SK-N-SH treated with all-trans-retinoic acid at 6 μM for 48 hours (cell line): ENCODE measurements around the gene RASL11B.

ENCODE experiments used
- ATAC-seq: fragments of 200-7000 bp; cut with Tn5 transposase; 3 replicates; pipeline ENCODE4 v1.9.1; 2020; ENCODE audit warnings: mild to moderate bottlenecking, moderate library complexity
- ARNTL ChIP-seq: fragments of 450-650 bp; formaldehyde crosslinking; IDR thresholded peaks from 2 replicates; pipeline ENCODE4 v1.5.0; 2020; ENCODE audit warnings: low read depth, mild to moderate bottlenecking, moderate library complexity, borderline replicate concordance
- BACH2 ChIP-seq: fragments of 250-450 bp; sonication (Bioruptor Pico); IDR thresholded peaks from 2 replicates; pipeline ENCODE4 v1.9.0; 2021; ENCODE audit warnings: mild to moderate bottlenecking, borderline replicate concordance
- CREB5 ChIP-seq: fragments of 250-450 bp; sonication (Bioruptor Pico); IDR thresholded peaks from 2 replicates; pipeline ENCODE4 v1.5.1; 2020; ENCODE audit warnings: low read depth, mild to moderate bottlenecking, moderate library complexity
- CSDC2 ChIP-seq: fragments of 250-450 bp; sonication (Bioruptor Pico); IDR thresholded peaks from 2 replicates; pipeline ENCODE4 v1.5.0; 2020; ENCODE audit warnings: mild to moderate bottlenecking, moderate library complexity
- CSRNP3 ChIP-seq: fragments of 250-450 bp; sonication (Bioruptor Pico); IDR thresholded peaks from 2 replicates; pipeline ENCODE4 v1.5.1; 2021; ENCODE audit warnings: mild to moderate bottlenecking, moderate library complexity
- ESRRG ChIP-seq: fragments of 250-450 bp; sonication (Bioruptor Pico); IDR thresholded peaks from 2 replicates; pipeline ENCODE4 v1.6.1; 2021; ENCODE audit warnings: mild to moderate bottlenecking
- GLIS3 ChIP-seq: fragments of 250-450 bp; sonication (Bioruptor Pico); IDR thresholded peaks from 2 replicates; pipeline ENCODE4 v1.5.0; 2020; ENCODE audit warnings: mild to moderate bottlenecking, moderate library complexity
- ISL1 ChIP-seq: fragments of 250-450 bp; sonication (Bioruptor Pico); IDR thresholded peaks from 2 replicates; pipeline ENCODE4 v2.1.2; 2022; ENCODE audit warnings: mild to moderate bottlenecking, moderate library complexity
- PATZ1 ChIP-seq: fragments of 250-450 bp; sonication (Bioruptor Pico); IDR thresholded peaks from 2 replicates; pipeline ENCODE4 v1.8.0; 2020; ENCODE audit warnings: mild to moderate bottlenecking, moderate library complexity, borderline replicate concordance
- RARB ChIP-seq: fragments of 250-450 bp; sonication (Bioruptor Pico); IDR thresholded peaks from 2 replicates; pipeline ENCODE4 v1.8.0; 2021; ENCODE audit warnings: mild to moderate bottlenecking, moderate library complexity
- SNAI2 ChIP-seq: fragments of 250-450 bp; sonication (Bioruptor Pico); IDR thresholded peaks from 2 replicates; pipeline ENCODE4 v1.5.0; 2020; ENCODE audit warnings: mild to moderate bottlenecking, moderate library complexity
- TCF4 ChIP-seq: fragments of 250-450 bp; sonication (Bioruptor Pico); IDR thresholded peaks from 2 replicates; pipeline ENCODE4 v1.8.0; 2021; ENCODE audit warnings: mild to moderate bottlenecking, moderate library complexity, borderline replicate concordance
- TOX ChIP-seq: fragments of 250-450 bp; sonication (Bioruptor Pico); IDR thresholded peaks from 2 replicates; pipeline ENCODE4 v1.8.0; 2021; ENCODE audit warnings: mild to moderate bottlenecking, moderate library complexity, borderline replicate concordance
- TSHZ2 ChIP-seq: fragments of 250-450 bp; sonication (Bioruptor Pico); IDR thresholded peaks from 2 replicates; pipeline ENCODE4 v1.5.0; 2020; ENCODE audit warnings: mild to moderate bottlenecking, moderate library complexity
- ZC3H10 ChIP-seq: fragments of 250-450 bp; sonication (Bioruptor Pico); IDR thresholded peaks from 2 replicates; pipeline ENCODE4 v1.5.1; 2021; ENCODE audit warnings: mild to moderate bottlenecking, moderate library complexity
- ZFP3 ChIP-seq: fragments of 250-450 bp; sonication (Bioruptor Pico); IDR thresholded peaks from 2 replicates; pipeline ENCODE4 v1.5.0; 2020; ENCODE audit warnings: mild to moderate bottlenecking, moderate library complexity
- ZFP30 ChIP-seq: fragments of 450-650 bp; formaldehyde crosslinking; IDR thresholded peaks from 2 replicates; pipeline ENCODE4 v1.5.0; 2022; ENCODE audit warnings: mild to moderate bottlenecking, moderate library complexity
- ZNF565 ChIP-seq: fragments of 450-650 bp; formaldehyde crosslinking; conservative IDR thresholded peaks from 2 replicates; pipeline ENCODE4 v1.5.0; 2020; ENCODE audit warnings: low read depth, mild to moderate bottlenecking, moderate library complexity
- ZNF70 ChIP-seq: fragments of 450-650 bp; formaldehyde crosslinking; IDR thresholded peaks from 2 replicates; pipeline ENCODE4 v1.5.0; 2020; ENCODE audit warnings: mild to moderate bottlenecking, moderate library complexity
- ZNF8 ChIP-seq: fragments of 450-650 bp; formaldehyde crosslinking; IDR thresholded peaks from 2 replicates; pipeline ENCODE4 v1.5.0; 2020; ENCODE audit warnings: mild to moderate bottlenecking, moderate library complexity

Gene RASL11B

GRCh38 chr4:52873191-52873590 is 11.1 kb downstream of the RASL11B start:
- TF ChIP-seq ZFP3 (CRISPR knock-in tag) (no peak), CSDC2 (CRISPR knock-in tag) (no peak), SNAI2 (CRISPR knock-in tag) (no peak), GLIS3 (CRISPR knock-in tag) (no peak), CREB5 (no peak), ESRRG (CRISPR knock-in tag) (no peak)
- ATAC-seq: no peak

GRCh38 chr4:52873861-52874343 is 11.8 kb downstream of the RASL11B start:
- peak; percentile 41; the same call in 2 of the 3 replicates for ATAC-seq
- peak; percentile 38; the same call in 1 of the 2 replicates for TF ChIP-seq SNAI2 (CRISPR knock-in tag)
- TF ChIP-seq ISL1 (CRISPR knock-in tag): peak; percentile 96
- TF ChIP-seq PATZ1 (CRISPR knock-in tag): peak; percentile 54; the same call in 1 of the 2 replicates
- peak; percentile 17; the same call in 1 of the 2 replicates for TF ChIP-seq TCF4
- no peak for TF ChIP-seq ZFP30 (CRISPR knock-in tag)
- TF ChIP-seq BACH2: no peak
- peak; percentile 55 for TF ChIP-seq ZFP3 (CRISPR knock-in tag)

- ATAC-seq: no peak
- no peak for TF ChIP-seq ESRRG (CRISPR knock-in tag)
- no peak for TF ChIP-seq ZNF70 (CRISPR knock-in tag)
- TF ChIP-seq GLIS3 (CRISPR knock-in tag): no peak
- no peak for TF ChIP-seq CSDC2 (CRISPR knock-in tag)
- TF ChIP-seq ZNF8 (CRISPR knock-in tag): no peak
- TF ChIP-seq ZNF565 (CRISPR knock-in tag): no peak
- TF ChIP-seq TSHZ2 (CRISPR knock-in tag): no peak
- TF ChIP-seq ZC3H10 (CRISPR knock-in tag): no peak
- TF ChIP-seq ISL1 (CRISPR knock-in tag): no peak
- no peak for TF ChIP-seq CREB5
- TF ChIP-seq SNAI2 (CRISPR knock-in tag): no peak
Measured at GRCh38 chr4:52874948-52875347, 12.8 kb downstream of the RASL11B start.

- TF ChIP-seq CSDC2 (CRISPR knock-in tag): no peak
- TF ChIP-seq CSRNP3: no peak
- ATAC-seq: no peak
Measured at GRCh38 chr4:52876069-52876468, 14.0 kb downstream of the RASL11B start.

- ATAC-seq: no peak
- no peak for TF ChIP-seq TSHZ2 (CRISPR knock-in tag)
- no peak for TF ChIP-seq TOX (CRISPR knock-in tag)
- TF ChIP-seq TCF4: no peak
- no peak for TF ChIP-seq ZFP3 (CRISPR knock-in tag)
- TF ChIP-seq ZNF70 (CRISPR knock-in tag): no peak
- TF ChIP-seq CREB5: no peak
- TF ChIP-seq ISL1 (CRISPR knock-in tag): no peak
- TF ChIP-seq BACH2: no peak
- no peak for TF ChIP-seq ARNTL (CRISPR knock-in tag)
- TF ChIP-seq RARB: no peak
- TF ChIP-seq ZFP30 (CRISPR knock-in tag): no peak
- no peak for TF ChIP-seq ZNF8 (CRISPR knock-in tag)
Measured at GRCh38 chr4:52877036-52877435, 14.9 kb downstream of the RASL11B start.
